Thoracic aorta (tissue), 2 donors: ENCODE results near the gene CYP4B1. TPM values are rescaled to one million over a fixed set of nuclear protein-coding genes. Genes with fewer than 3 reads are reported as not detected.
A peak's percentile ranks its signal among the peaks of the same experiment; 100 is the strongest.
"Not testable (repeated sequence)": the region's sequence is repeated elsewhere in the genome, so short reads cannot be mapped to it uniquely, and the experiment has no call there.

Experiments used
- ATAC-seq: fragments of 150-250 bp; one replicate; pipeline ENCODE4 v1.8.0; 2017; ENCODE audit warnings: low read depth; ENCODE audit not compliant: insufficient number of reproducible peaks, low FRiP score
- DNase-seq: peaks from one replicate; pipeline ENCODE4 v3.0.0-alpha.2; 2020; ENCODE audit warnings: low spot score
- H3K27ac ChIP-seq, 2 donors: fragments of 200-600 bp; sonication (generic); 1 replicate in 1 of 2; 2 replicates in 1 of 2; pipeline ENCODE4 v1.5.1; 2016; ENCODE audit warnings: mild to moderate bottlenecking in 2 of 2, moderate library complexity in 2 of 2
- H3K27me3 ChIP-seq: fragments of 200-600 bp; sonication (generic); replicated peaks from 2 replicates; pipeline ENCODE4 v1.6.0; 2016; ENCODE audit warnings: mild to moderate bottlenecking; ENCODE audit not compliant: insufficient read depth
- H3K36me3 ChIP-seq: fragments of 200-600 bp; sonication (generic); one replicate; pipeline ENCODE4 v1.5.1; 2016
- H3K4me1 ChIP-seq, 2 donors: fragments of 200-600 bp; sonication (generic); 1 replicate in 1 of 2; 2 replicates in 1 of 2; pipeline versions ENCODE4 v1.5.1 to v1.6.0; 2016; ENCODE audit warnings: low read depth in 2 of 2, mild to moderate bottlenecking in 1 of 2; ENCODE audit not compliant: control insufficient read depth in 1 of 2
- H3K4me3 ChIP-seq: fragments of 200-600 bp; sonication (generic); 2 replicates; pipeline ENCODE4 v1.5.1; 2016; ENCODE audit warnings: mild to moderate bottlenecking
- H3K9me3 ChIP-seq: fragments of 200-600 bp; sonication (generic); 2 replicates; pipeline ENCODE4 v1.5.1; 2016
- CTCF ChIP-seq: fragments of 200-600 bp; sonication (generic); IDR thresholded peaks from one replicate; pipeline ENCODE4 v1.5.1; 2019; ENCODE audit warnings: antibody characterized with exemption
- total RNA-seq, 2 donors: library from RNA; depleted of rRNA; stranded (reverse); fragments of >200 nt; gene quantifications; one replicate each; pipeline versions ENCODE4 v1.1.0 to v1.2.3, GENCODE V29; 2016

CYP4B1 gene
- total RNA-seq = 100 to 1,000 TPM in 1 of 2 donors, 10 to 100 TPM in 1; 57.9 to 117 TPM

- H3K27ac ChIP-seq = no peak within 1 kb of the TSS
- ATAC-seq (peak; percentile 20), DNase-seq (no peak)
- no peaks in the 10 kb centered on the region for H3K9me3 ChIP-seq
- H3K4me3 ChIP-seq = peak within 1 kb of the TSS; percentile 29
- no peak for TF ChIP-seq CTCF
- no peaks in the 10 kb centered on the region for H3K36me3 ChIP-seq
- no peaks in the 10 kb centered on the region for H3K27me3 ChIP-seq
- H3K4me1 ChIP-seq = no peaks in the 10 kb centered on the region
Observed at GRCh38 chr1:46798810-46799209, at the start of gene CYP4B1. Gene CYP4B1, plus strand, starts transcription at chr1:46799046. Its CDS starts 36 bp downstream, at chr1:46799082.

GRCh38 chr1:46749404-46749803 is 49.4 kb upstream of the CYP4B1 start:
- no peak for DNase-seq
- no peaks in the 10 kb centered on the region for H3K9me3 ChIP-seq
- H3K4me3 ChIP-seq = no peak overlapping the region
- H3K36me3 ChIP-seq = no peaks in the 10 kb centered on the region
- no peaks in the 10 kb centered on the region for H3K27me3 ChIP-seq
- no peaks in the 10 kb centered on the region for H3K4me1 ChIP-seq
- no peak for TF ChIP-seq CTCF
- no peak overlapping the region for H3K27ac ChIP-seq
- ATAC-seq = no peak

DNA sequence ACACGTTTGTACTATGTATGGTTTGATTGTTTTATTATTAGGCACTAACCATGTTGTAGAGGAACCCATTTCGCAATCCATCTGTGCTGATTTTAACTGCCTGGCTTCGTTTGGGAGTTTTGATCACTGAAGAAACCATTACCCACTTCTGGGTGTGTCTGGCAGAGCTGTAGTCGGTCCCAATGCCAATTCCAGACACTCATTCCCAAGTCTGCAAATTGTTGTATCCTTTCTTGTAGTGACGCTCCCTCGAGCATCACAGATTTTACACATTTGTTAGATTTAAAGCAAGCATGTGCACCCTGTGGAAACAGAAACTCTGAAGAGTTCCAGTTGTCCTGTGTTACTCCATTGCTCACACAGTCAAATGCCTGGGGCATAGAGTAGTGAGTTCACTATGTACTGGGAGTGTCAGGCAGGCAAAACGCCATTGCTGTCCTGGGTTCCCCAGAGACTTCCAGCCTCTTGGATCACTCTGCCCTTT is 48.9 kb upstream of the CYP4B1 start:
- no peaks in the 10 kb centered on the region for H3K9me3 ChIP-seq
- no peaks in the 10 kb centered on the region for H3K27me3 ChIP-seq
- no peak for TF ChIP-seq CTCF
- no peak overlapping the region for H3K27ac ChIP-seq
- no peaks in the 10 kb centered on the region for H3K4me1 ChIP-seq
- no peaks in the 10 kb centered on the region for H3K36me3 ChIP-seq
- no peak for DNase-seq
- ATAC-seq = no peak
- no peak overlapping the region for H3K4me3 ChIP-seq

GRCh38 chr1:46753985-46754384 is 44.9 kb upstream of the CYP4B1 start:
- Histone ChIP-seq H3K36me3 (no peaks in the 10 kb centered on the region), H3K27ac (no peak overlapping the region), H3K9me3 (no peaks in the 10 kb centered on the region), H3K4me3 (no peak overlapping the region), H3K27me3 (no peaks in the 10 kb centered on the region), H3K4me1 (no peaks in the 10 kb centered on the region)
- TF ChIP-seq CTCF = no peak
- ATAC-seq = no peak
- DNase-seq = no peak

DNA sequence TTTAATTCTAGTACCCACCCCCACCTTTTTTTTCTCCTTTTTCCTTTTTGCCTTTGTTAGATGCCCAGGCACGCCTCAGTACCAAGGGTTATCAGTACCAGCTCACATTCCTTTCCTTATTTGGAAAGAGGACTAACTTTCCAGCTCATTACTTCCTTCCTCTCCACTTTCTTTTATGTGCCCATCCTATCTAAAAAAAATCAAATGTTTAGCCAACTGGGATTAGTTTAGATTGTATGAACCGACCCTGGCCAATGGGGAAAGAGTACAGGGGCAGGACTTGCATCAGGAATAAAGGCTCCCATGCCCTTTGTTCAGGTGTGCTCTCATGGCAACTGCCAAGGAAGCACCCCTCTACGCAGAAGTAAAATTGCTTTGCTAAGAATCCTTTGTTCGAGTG is 44.1 kb upstream of the CYP4B1 start:
- DNase-seq, H3K36me3 ChIP-seq, H3K4me1 ChIP-seq, H3K4me3 ChIP-seq, ATAC-seq, H3K27ac ChIP-seq, H3K9me3 ChIP-seq, H3K27me3 ChIP-seq: not testable (repeated sequence)

- Histone ChIP-seq H3K9me3 (no peaks in the 10 kb centered on the region), H3K27ac (no peak overlapping the region)
- no peak for DNase-seq
Observed at GRCh38 chr1:46755121-46755520, 43.7 kb upstream of the CYP4B1 start.

More at GRCh38 chr1:46755121-46755520, 43.7 kb upstream of the CYP4B1 start:
- Histone ChIP-seq H3K4me3 (no peak overlapping the region), H3K27me3 (no peaks in the 10 kb centered on the region), H3K4me1 (no peaks in the 10 kb centered on the region), H3K36me3 (no peaks in the 10 kb centered on the region)
- no peak for ATAC-seq
- TF ChIP-seq CTCF = no peak
